ENCODE data around the gene MBOAT1.

DNA sequence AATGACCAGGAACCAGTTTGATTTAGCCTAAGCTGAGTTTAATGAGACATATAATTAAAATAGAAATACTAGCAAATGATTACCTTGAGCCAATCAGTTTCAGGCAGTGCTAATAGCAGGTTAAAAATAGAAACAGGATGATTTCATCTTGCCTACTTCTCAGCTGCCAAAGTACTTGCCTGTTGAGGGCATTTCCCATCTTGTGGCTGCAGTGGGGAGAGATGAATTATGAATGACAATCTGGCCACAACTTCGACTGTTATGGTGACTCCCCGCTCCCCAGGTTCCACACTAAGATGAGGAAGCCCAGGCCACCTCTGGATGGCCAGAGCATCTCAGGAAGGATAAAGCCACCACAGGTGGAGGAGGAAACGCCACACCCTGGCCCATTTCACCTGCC, 31.3 kb downstream of the MBOAT1 start:
- TF ChIP-seq CTCF (IDR thresholded peaks at IDR 0.05) (no peak), POLR2A (IDR thresholded peaks at IDR 0.05) (no peak)

Measured in Peyer's patch (tissue), 4 donors.